ENCODE results near the gene CCL7. TPM values are rescaled to one million over a fixed set of nuclear protein-coding genes. Genes with fewer than 3 reads are reported as not detected.

CCL7 gene
- total RNA-seq, 2 experiments from 2014 or later, result not detected

DNA sequence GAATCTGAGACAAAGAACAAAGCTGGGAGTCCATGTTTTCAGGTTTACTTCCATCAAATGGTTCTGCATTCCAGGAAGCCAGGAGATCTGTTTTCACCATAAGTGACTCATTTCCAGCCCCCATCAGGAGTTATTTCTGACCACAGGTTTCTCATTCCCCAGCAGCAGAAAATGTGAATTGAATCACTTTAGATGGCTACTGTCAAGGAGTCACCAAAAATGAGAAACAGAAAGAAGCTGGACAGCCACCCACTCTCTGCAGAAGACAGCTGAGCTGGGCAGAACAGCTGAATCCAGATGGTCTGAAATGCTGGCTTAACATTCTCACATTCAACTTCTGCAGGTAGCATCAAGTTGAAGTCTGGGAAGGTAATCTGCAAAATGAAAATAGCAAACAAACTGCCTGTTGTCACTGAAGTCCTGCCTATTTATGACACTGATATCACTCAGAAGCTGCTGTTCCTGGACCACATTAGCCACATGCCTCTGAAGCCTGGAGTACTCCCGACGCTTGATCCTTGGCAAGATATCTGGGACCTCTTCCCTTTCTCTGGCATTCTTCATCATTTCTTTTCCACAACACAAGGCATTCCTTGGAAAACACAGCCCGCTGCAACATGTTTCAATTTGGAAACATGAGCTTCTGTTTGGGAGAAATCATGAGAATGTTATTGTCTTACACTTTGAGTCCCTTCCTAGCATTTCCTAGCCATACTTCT is 30.8 kb downstream of the CCL7 start:
- ChIA-PET POLR2A (interaction anchor here (1.2 kb wide), 1 partner anchor 15 kb away, joined by 4 read pairs; no protein-coding TSS in a partner anchor), CTCF (interaction anchor here (3.5 kb wide), 1 partner anchor 61 kb away, joined by 13 read pairs; no protein-coding TSS in a partner anchor)
- DNase-seq, result no peak
- ATAC-seq, result no peak
- peaks cover 4% of the 10 kb centered on the region for H3K4me1 Mint-ChIP-seq (ENCODE audit: low read depth)
- no peaks in the 10 kb centered on the region for H3K36me3 Mint-ChIP-seq (ENCODE audit: low read depth)
- no peaks in the 10 kb centered on the region for H3K27me3 Mint-ChIP-seq (ENCODE audit: low read depth)
- H3K27ac Mint-ChIP-seq, result no peak overlapping the region
- no peaks in the 10 kb centered on the region for H3K9me3 Mint-ChIP-seq (ENCODE audit: insufficient read depth)
- no peak overlapping the region for H3K4me3 Mint-ChIP-seq

DNA sequence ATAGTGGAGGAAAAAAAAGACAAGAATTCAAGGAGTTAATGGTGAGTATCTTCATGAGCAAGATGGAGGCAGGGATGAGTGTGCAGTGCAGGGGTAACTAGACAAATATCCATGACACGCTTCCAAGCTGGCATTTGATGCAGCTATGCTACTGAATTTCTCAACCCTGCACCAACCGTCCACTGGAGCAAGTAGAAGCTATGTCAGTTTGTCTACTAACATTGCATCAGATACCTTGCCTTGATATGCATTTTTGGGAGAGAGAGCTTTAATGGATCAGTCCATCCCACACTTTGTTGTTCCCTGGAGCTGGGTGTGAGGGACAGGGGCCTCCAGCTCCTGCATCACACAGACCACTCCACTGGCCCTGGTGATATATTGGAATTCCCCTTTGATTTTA is 32.0 kb downstream of the CCL7 start:
- Mint-ChIP-seq H3K27ac (no peak overlapping the region), H3K27me3 (ENCODE audit: low read depth) (no peaks in the 10 kb centered on the region)
- CTCF ChIA-PET, result interaction anchor here (3.5 kb wide), 1 partner anchor 60 kb away, joined by 13 read pairs; no protein-coding TSS in a partner anchor

DNA sequence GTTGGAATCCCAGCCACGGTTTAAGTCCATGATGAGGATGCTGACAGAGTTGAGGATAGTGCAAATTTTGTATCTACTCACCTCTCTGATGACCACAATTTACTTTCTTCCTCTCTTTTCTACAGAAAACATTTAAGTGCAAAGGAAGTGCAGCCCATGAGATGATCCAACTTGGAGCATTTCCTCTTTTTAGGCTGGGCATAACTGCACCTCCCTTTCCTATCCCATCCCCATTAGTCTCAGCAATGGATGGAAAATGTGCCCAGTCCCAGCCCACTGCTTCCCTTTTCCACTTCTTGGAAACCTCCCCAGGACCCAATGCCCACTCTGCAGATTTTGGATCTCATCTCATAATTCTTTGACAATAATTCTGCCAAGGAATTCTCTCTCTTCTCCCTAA is 32.6 kb downstream of the CCL7 start:
- CTCF ChIA-PET, result interaction anchor here (3.5 kb wide), 1 partner anchor 59 kb away, joined by 13 read pairs; no protein-coding TSS in a partner anchor
- no peak overlapping the region for H3K4me3 Mint-ChIP-seq
- H3K36me3 Mint-ChIP-seq (ENCODE audit: low read depth), result no peaks in the 10 kb centered on the region
- no peaks in the 10 kb centered on the region for H3K27me3 Mint-ChIP-seq (ENCODE audit: low read depth)
- POLR2A ChIA-PET, result no interaction called here
- no peak overlapping the region for H3K27ac Mint-ChIP-seq
- ATAC-seq (no peak), DNase-seq (no peak)
- no peaks in the 10 kb centered on the region for H3K9me3 Mint-ChIP-seq (ENCODE audit: insufficient read depth)
- peaks cover 8% of the 10 kb centered on the region for H3K4me1 Mint-ChIP-seq (ENCODE audit: low read depth)

More for the DNA sequence above, 32.0 kb downstream of the CCL7 start:
- no peaks in the 10 kb centered on the region for H3K36me3 Mint-ChIP-seq (ENCODE audit: low read depth)
- POLR2A ChIA-PET, result no interaction called here
- ATAC-seq, result no peak
- no peak for DNase-seq
- no peak overlapping the region for H3K4me3 Mint-ChIP-seq
- H3K4me1 Mint-ChIP-seq (ENCODE audit: low read depth), result peaks cover 4% of the 10 kb centered on the region
- H3K9me3 Mint-ChIP-seq (ENCODE audit: insufficient read depth), result no peaks in the 10 kb centered on the region

DNA sequence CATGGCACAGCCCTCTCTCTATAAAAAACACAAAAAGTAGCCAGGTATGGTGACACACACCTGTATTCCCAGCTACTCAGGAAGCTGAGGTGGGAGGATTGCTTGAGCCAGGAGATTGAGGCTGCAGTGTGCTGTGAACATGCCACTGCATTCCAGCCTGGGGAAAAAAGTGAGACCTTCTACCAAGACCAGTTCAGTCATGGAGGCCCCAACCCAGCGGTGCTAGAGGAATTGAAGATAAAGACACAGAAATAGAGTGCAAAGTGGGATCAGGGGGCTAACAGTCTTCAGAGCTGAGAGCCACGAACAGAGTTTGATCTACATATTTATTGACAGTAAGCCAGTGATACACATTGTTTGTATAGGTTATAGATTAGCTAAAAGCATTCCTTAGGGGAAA is 33.6 kb downstream of the CCL7 start:
- Mint-ChIP-seq H3K9me3 (ENCODE audit: insufficient read depth) (no peaks in the 10 kb centered on the region), H3K27ac (no peak overlapping the region), H3K36me3 (ENCODE audit: low read depth) (no peaks in the 10 kb centered on the region), H3K27me3 (ENCODE audit: low read depth) (no peaks in the 10 kb centered on the region), H3K4me1 (ENCODE audit: low read depth) (peaks cover 8% of the 10 kb centered on the region), H3K4me3 (no peak overlapping the region)
- DNase-seq (no peak), ATAC-seq (no peak)
- ChIA-PET POLR2A (no interaction called here), CTCF (interaction anchor here (3.5 kb wide), 1 partner anchor 58 kb away, joined by 13 read pairs; no protein-coding TSS in a partner anchor)

DNA sequence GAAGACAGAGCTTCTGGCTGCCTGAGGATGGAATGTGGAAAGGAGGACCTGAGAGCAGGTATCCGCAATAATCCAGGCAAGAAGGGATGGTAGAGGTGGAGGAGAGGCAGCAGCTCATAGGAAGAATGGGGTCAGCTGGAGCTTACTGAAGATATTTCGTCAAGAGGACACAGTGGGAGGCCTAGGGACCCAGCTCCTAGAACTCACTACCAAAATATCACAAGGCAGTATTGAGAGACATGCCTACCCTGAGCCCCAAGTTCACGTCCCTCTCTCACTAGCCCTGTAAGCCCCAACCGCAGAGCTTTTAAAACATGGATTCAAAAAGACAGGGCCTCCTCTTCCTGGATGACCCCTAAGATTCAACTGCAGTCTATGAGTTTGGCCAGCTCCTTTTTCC is 35.0 kb downstream of the CCL7 start:
- ChIA-PET CTCF (interaction anchor here (0.7 kb wide), 2 partner anchors 18 to 56 kb away, joined by 3 read pairs; no protein-coding TSS in a partner anchor), POLR2A (no interaction called here)
- H3K27ac Mint-ChIP-seq, result no peak overlapping the region
- no peak for ATAC-seq
- H3K4me1 Mint-ChIP-seq (ENCODE audit: low read depth), result peaks cover 8% of the 10 kb centered on the region
- no peaks in the 10 kb centered on the region for H3K27me3 Mint-ChIP-seq (ENCODE audit: low read depth)
- no peak overlapping the region for H3K4me3 Mint-ChIP-seq
- no peaks in the 10 kb centered on the region for H3K36me3 Mint-ChIP-seq (ENCODE audit: low read depth)
- DNase-seq, result no peak
- no peaks in the 10 kb centered on the region for H3K9me3 Mint-ChIP-seq (ENCODE audit: insufficient read depth)

GRCh38 chr17:34305606-34306005 is 35.6 kb downstream of the CCL7 start:
- ChIA-PET CTCF (no interaction called here), POLR2A (no interaction called here)
- Mint-ChIP-seq H3K9me3 (ENCODE audit: insufficient read depth) (no peaks in the 10 kb centered on the region), H3K4me3 (no peak overlapping the region), H3K4me1 (ENCODE audit: low read depth) (peaks cover 8% of the 10 kb centered on the region), H3K36me3 (ENCODE audit: low read depth) (no peaks in the 10 kb centered on the region), H3K27ac (no peak overlapping the region), H3K27me3 (ENCODE audit: low read depth) (peaks cover 2% of the 10 kb centered on the region)
- DNase-seq, result no peak
- ATAC-seq, result no peak

DNA sequence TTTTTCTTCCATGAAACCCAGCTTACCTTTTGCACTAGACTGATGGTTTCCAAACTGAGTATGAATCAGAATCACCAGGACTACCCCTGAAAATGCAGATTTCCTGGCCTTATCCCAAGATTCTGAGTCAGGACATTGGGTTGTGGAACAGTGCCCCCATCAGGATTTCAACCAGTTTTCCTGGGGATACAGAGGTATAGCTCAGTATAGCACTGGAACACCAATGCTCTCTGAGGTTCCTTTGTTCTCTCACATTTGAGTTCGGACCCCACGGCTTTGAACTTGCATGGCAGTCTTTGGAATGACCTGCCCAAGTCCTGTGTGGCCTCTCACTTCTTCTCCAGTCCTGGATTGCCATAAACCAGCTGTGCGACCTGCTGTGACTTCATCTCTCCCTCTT is 36.4 kb downstream of the CCL7 start:
- POLR2A ChIA-PET, result no interaction called here
- Mint-ChIP-seq H3K4me1 (ENCODE audit: low read depth) (peaks cover 4% of the 10 kb centered on the region), H3K4me3 (no peak overlapping the region), H3K36me3 (ENCODE audit: low read depth) (no peaks in the 10 kb centered on the region), H3K27me3 (ENCODE audit: low read depth) (peaks cover 4% of the 10 kb centered on the region), H3K9me3 (ENCODE audit: insufficient read depth) (no peaks in the 10 kb centered on the region), H3K27ac (no peak overlapping the region)
- ATAC-seq, result no peak
- DNase-seq, result no peak
- CTCF ChIA-PET, result no interaction called here

- ChIA-PET CTCF (interaction anchor here (2.9 kb wide), 1 partner anchor 54 kb away, joined by 11 read pairs; no protein-coding TSS in a partner anchor), POLR2A (no interaction called here)
- Mint-ChIP-seq H3K27ac (no peak overlapping the region), H3K4me1 (ENCODE audit: low read depth) (peaks cover 4% of the 10 kb centered on the region), H3K4me3 (no peak overlapping the region), H3K36me3 (ENCODE audit: low read depth) (no peaks in the 10 kb centered on the region), H3K9me3 (ENCODE audit: insufficient read depth) (no peaks in the 10 kb centered on the region), H3K27me3 (ENCODE audit: low read depth) (peaks cover 5% of the 10 kb centered on the region)
- DNase-seq (no peak), ATAC-seq (no peak)
Measured at GRCh38 chr17:34307110-34307509, 37.1 kb downstream of the CCL7 start.

GRCh38 chr17:34308371-34308770 is 38.4 kb downstream of the CCL7 start:
- Mint-ChIP-seq H3K27ac (no peak overlapping the region), H3K9me3 (ENCODE audit: insufficient read depth) (no peaks in the 10 kb centered on the region), H3K36me3 (ENCODE audit: low read depth) (no peaks in the 10 kb centered on the region), H3K27me3 (ENCODE audit: low read depth) (peaks cover 14% of the 10 kb centered on the region), H3K4me3 (no peak overlapping the region), H3K4me1 (ENCODE audit: low read depth) (peaks cover 4% of the 10 kb centered on the region)
- DNase-seq (no peak), ATAC-seq (no peak)
- POLR2A ChIA-PET, result no interaction called here
- CTCF ChIA-PET, result interaction anchor here (2.9 kb wide), 1 partner anchor 53 kb away, joined by 11 read pairs; no protein-coding TSS in a partner anchor

GRCh38 chr17:34311291-34311690 is 41.3 kb downstream of the CCL7 start:
- H3K27me3 Mint-ChIP-seq (ENCODE audit: low read depth), result peaks cover 26% of the 10 kb centered on the region
- ATAC-seq (no peak), DNase-seq (no peak)
- no peak overlapping the region for H3K27ac Mint-ChIP-seq
- peaks cover 4% of the 10 kb centered on the region for H3K4me1 Mint-ChIP-seq (ENCODE audit: low read depth)
- H3K9me3 Mint-ChIP-seq (ENCODE audit: insufficient read depth), result no peaks in the 10 kb centered on the region
- ChIA-PET POLR2A (no interaction called here), CTCF (no interaction called here)
- no peak overlapping the region for H3K4me3 Mint-ChIP-seq
- H3K36me3 Mint-ChIP-seq (ENCODE audit: low read depth), result no peaks in the 10 kb centered on the region

DNA sequence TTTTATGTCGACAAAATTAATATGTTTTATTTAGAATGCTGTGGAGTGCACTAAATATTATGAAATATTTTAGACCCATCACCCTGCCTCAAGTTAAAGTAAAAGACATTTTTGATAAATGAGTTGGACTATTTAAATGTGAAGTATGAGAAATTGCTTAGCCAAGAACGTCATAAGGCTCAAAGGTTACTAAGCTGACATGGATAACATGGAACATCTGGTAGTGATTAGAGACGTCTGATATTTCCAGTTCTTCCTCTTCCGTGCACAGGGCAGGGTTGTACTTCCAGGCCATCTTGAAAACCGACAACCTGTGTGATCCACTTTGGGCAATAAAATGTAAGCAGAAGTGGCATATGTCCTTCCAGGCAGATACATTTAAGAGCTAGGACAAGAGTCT is 42.1 kb downstream of the CCL7 start:
- H3K9me3 Mint-ChIP-seq (ENCODE audit: insufficient read depth), result no peaks in the 10 kb centered on the region
- CTCF ChIA-PET, result no interaction called here
- H3K27ac Mint-ChIP-seq, result no peak overlapping the region
- peaks cover 4% of the 10 kb centered on the region for H3K4me1 Mint-ChIP-seq (ENCODE audit: low read depth)
- POLR2A ChIA-PET, result no interaction called here
- no peak for ATAC-seq
- H3K36me3 Mint-ChIP-seq (ENCODE audit: low read depth), result no peaks in the 10 kb centered on the region
- H3K4me3 Mint-ChIP-seq, result no peak overlapping the region
- H3K27me3 Mint-ChIP-seq (ENCODE audit: low read depth), result peaks cover 28% of the 10 kb centered on the region
- DNase-seq, result no peak

DNA sequence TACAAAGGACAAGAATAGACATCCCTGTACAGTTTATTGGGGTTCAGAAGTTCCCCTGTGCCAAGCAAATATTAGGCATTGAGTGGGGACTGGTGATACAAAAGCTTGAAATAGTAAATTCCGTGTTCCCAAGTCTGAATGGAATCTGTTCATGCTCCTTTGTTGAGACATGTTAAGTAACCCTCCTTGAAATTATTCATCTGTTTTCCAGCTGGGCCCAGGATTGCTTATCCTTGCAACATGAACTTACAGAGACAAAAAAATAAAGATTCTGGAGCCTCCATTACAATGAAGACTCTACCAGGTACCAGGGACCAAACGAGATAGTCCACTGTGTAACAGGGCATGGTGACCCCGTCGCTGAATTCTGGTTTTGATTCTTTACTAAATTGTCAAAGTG is 43.1 kb downstream of the CCL7 start:
- Mint-ChIP-seq H3K27me3 (ENCODE audit: low read depth) (peaks cover 32% of the 10 kb centered on the region), H3K36me3 (ENCODE audit: low read depth) (no peaks in the 10 kb centered on the region), H3K27ac (no peak overlapping the region), H3K4me3 (no peak overlapping the region), H3K9me3 (ENCODE audit: insufficient read depth) (no peaks in the 10 kb centered on the region), H3K4me1 (ENCODE audit: low read depth) (no peaks in the 10 kb centered on the region)
- ChIA-PET POLR2A (no interaction called here), CTCF (no interaction called here)
- DNase-seq (no peak), ATAC-seq (no peak)

GRCh38 chr17:34314279-34314678 is 44.3 kb downstream of the CCL7 start:
- POLR2A ChIA-PET, result no interaction called here
- Mint-ChIP-seq H3K9me3 (ENCODE audit: insufficient read depth) (no peaks in the 10 kb centered on the region), H3K27me3 (ENCODE audit: low read depth) (peaks cover 32% of the 10 kb centered on the region), H3K4me1 (ENCODE audit: low read depth) (no peaks in the 10 kb centered on the region), H3K4me3 (no peak overlapping the region), H3K27ac (no peak overlapping the region), H3K36me3 (ENCODE audit: low read depth) (no peaks in the 10 kb centered on the region)
- no peak for DNase-seq
- no peak for ATAC-seq
- CTCF ChIA-PET, result no interaction called here

Measured in activated CD8-positive, alpha-beta T cell treated with anti-CD3 and anti-CD28 coated beads, Interleukin-2, amount 10 ng/mL, durations not matched to agents 7 days and 5 days (primary cell).